ENCODE results near the gene MEPCE.
"Not testable (repeated sequence)": the region's sequence is repeated elsewhere in the genome, so short reads cannot be mapped to it uniquely, and the experiment has no call there.

The MEPCE gene

GRCh38 chr7:100434297-100435144 lies 4.9 kb downstream of the MEPCE start:
- DNase-seq (ENCODE audit: low spot score): no peak

GRCh38 chr7:100435401-100436304 lies 6.0 kb downstream of the MEPCE start:
- peak; percentile 37 for DNase-seq (ENCODE audit: low spot score)

DNA sequence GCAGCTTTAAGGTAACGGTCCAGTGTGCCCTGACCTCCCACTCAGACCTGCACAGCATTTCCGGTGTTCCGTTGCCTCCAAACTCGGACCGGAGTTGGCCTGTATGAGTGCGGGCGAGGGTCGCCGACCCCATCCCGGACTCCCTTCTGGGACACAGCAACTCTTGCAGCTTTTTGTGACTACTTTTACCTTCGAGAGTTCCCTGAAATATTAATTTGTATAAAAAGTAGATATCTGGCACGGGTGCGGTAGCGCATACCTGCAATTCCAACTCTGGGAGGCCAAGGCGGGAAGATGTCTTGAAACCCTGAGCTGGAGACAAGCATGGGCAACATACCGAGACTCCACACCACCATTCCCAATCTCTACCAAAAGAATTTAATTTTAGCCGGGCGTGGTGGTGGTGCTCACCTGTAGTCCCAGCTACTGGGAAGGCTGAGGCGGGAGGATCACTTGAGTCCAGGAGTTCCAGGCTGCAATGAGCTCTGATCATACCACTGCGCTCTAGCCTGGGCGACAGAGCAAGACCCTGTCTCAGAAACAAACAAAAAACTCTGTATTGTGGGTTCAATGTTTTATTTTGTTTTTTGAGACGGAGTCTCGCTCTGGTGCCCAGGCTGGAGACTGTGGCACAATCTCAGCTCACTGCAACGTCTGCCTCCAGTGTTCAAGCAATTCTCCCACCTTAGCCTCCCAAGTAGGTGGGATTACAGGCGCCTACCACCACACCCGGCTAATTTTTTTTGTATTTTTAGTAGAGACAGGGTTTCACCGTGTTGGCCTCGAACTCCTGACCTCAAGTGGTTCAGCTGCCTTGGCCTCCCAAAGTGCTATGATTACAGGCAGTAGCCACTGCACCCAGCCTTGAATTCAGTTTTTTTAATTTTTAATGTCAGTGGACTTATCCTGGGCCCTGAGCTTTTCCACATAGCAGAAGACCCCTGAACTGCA lies 7.8 kb downstream of the MEPCE start:
- DNase-seq (ENCODE audit: low spot score): no peak

DNA sequence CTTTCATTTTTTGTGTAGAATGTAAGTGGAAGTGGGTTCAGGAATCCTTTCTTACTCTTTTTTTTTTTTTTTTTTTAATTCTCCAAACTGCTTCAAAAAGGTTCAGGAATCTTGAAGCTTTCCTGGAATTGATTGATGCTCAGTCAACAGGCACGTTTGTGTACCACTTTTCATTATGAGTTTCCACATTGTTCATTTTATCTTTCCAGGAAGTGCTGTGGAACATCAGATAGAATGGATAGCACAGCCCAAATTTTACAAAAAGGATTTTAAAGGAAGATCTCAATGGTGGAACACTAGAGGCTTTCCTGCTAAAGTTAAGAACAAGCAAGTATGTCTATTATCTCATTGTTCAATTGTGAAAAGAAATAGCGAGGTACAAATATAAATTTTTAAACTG lies 8.5 kb downstream of the MEPCE start:
- no peak for DNase-seq (ENCODE audit: low spot score)

GRCh38 chr7:100438731-100439130 lies 9.1 kb downstream of the MEPCE start:
- DNase-seq (ENCODE audit: low spot score): not testable (repeated sequence)

DNA sequence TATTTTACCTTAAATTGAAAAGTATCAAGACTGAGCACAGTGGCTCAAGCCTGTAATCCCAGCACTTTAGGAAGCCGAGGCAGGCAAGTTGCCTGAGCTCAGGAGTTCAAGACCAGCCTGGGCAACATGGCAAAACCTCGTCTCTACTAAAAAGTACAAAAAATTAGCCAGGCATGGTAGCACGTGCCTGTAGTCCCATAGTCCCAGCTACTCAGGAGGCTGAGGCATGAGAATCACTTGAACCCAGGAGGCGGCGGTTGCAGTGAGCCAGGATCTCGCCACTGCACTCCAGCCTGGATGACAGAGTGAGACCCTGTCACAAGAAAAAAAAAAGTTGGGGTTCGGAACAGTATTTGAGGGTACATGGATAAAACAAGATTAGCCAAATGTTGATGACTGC lies 9.6 kb downstream of the MEPCE start:
- DNase-seq (ENCODE audit: low spot score): not testable (repeated sequence)

GRCh38 chr7:100441641-100442535 lies 12.3 kb downstream of the MEPCE start:
- no peak for DNase-seq (ENCODE audit: low spot score)

DNA sequence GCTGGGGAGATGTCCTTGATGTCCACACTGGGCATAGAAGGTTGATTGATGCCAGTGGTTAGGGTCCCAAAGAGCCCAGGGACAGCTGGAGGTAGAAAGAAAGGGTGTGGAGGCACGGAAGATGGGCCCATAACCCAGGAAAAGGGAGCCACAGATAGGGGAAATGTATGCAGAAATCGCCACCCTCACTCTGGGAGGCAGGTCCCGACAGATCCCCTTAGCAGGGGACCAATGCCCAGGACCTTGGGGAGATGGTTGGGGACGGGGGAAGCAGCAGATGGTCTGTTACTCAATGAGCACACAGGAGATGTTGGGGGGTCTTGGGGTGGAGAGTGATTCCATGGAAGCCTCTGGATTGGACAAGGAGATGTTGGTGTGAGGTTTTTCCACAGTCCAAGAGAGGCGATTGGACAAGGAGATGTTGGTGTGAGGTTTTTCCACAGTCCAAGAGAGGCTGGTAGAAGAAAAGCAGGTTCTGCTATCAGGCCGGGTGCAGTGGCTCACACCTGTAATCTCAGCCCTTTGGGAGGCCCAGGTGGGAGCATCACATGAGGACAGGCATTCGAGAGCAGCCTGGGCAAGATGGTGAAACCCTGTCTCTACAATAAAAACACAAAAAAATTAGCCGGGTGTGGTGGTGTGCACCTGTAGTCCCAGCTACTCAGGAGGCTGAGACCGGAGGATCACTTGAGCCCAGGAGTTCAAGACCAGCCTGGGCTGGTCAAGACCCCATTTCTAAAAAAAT lies 13.6 kb downstream of the MEPCE start:
- DNase-seq (ENCODE audit: low spot score): no peak

DNA sequence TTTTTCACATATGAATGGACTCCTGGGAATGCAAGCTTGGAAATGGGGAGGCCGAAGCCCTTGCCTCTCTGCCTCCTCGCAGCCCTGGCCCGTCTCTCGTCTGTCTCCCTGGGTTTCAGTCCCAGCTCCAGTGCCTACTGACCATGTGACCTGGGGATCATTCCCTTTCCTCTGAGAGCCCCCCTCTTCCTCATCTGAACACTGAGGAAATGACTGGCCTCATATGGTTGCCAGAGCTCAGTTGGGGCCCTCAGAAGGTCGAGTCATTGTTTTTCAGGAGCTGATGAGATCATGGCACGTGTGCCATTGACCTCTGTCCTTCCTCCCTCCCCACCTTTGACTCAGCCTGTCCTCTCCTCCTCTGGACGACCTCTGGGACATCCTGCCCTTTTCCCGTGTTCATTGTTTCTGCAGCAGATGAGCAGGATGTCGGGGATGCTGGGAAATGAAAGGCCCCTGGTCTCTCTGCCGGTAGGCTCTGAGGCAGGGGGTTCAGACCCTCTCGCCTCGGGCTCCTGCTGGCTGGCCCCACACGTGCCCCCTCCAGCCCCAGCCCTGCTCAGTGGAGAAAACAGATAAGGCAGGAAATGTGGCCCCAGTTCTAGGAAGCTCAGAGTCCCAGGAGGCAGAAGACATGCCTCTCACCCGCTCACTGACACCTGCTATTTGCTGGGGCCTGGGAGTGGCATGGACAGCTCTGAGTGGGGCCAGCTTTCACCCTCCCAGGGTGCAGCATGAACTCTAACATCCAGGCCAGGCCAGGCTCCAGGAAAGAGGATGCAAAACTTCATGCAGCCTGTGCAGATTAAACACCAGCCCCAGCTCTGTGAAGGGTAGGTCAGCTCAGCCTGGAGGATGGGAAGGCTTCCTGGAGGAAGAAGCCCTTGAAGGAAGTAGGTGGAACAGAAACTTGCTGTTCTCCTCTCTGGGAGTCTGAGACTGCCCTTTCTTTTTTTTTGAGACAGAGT lies 15.0 kb downstream of the MEPCE start:
- DNase-seq (ENCODE audit: low spot score): peak; percentile 25

DNA sequence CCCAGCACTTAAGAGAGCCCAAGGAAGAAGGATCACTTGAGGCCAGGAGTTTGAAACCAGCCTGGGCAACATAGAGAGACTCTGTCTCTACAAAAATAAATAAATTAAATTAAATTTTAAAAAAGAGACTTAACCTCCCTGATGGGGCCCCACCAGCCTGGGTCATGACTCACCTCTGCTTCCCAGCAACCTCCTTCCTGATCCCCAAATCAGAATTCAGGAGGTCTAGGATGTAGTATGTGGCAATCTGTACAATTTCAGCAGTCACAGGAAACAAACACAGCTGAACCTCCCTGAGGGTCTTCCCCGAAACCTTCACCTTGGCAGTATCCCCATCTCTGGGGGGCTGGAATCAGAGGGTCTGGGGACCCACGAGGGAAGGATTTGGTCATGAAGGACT lies 16.4 kb downstream of the MEPCE start:
- no peak for DNase-seq (ENCODE audit: low spot score)

GRCh38 chr7:100447363-100447762 lies 17.7 kb downstream of the MEPCE start:
- DNase-seq (ENCODE audit: low spot score): not testable (repeated sequence)

DNA sequence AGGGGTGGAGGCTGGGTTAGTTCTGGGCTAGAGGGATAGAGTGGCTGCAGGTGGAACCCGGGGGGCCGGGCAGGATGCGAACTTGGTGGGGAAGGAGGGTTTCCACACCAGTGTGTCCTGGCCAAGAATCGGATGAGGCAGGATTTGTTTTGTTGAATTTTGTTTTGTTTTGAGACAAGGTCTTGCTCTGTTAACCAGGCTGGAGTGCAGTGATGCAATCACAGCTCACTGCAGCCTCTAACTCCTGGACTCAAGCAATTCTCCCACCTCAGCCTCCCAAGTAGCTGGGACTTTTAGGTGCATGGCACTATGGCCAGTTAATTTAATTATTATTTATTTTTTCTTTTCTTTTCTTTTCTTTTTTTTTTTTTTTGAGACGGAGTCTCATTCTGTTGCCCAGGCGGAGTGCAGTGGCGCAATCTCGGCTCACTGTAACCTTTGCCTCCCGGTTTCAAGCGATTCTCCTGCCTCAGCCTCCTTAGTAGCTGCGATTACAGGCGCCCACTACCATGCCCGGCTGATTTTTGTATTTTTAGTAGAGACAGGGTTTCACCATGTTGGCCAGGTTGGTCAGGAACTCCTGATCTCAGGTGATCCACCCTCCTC lies 19.7 kb downstream of the MEPCE start:
- DNase-seq (ENCODE audit: low spot score): no peak

GRCh38 chr7:100452513-100452912 lies 22.9 kb downstream of the MEPCE start:
- DNase-seq (ENCODE audit: low spot score): no peak

DNA sequence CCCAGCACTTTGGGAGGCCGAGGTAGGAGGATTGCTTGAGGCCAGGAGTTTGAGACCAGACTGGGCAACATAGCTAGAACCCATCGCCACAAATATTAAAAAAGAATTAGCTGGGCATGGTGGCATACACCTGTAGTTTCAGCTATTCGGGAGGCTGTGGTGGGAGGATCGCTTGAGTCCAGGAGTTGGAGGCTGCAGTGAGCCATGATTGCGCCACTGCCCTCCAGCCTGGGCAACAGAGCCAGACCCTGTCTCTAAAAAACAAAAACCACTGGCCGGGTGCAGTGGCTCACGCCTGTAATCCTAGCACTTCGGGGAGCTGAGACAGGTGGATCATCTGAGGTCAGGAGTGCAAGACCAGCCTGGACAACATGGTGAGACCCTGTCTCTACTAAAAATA lies 24.2 kb downstream of the MEPCE start:
- DNase-seq (ENCODE audit: low spot score): not testable (repeated sequence)

GRCh38 chr7:100455206-100455605 lies 25.6 kb downstream of the MEPCE start:
- DNase-seq (ENCODE audit: low spot score): no peak

GRCh38 chr7:100456562-100456961 lies 26.9 kb downstream of the MEPCE start:
- DNase-seq (ENCODE audit: low spot score): no peak

GRCh38 chr7:100457033-100457432 lies 27.4 kb downstream of the MEPCE start:
- DNase-seq (ENCODE audit: low spot score): no peak

GRCh38 chr7:100464210-100464660 lies 34.6 kb downstream of the MEPCE start, which contains the start of gene SPACDR:
SPACDR (minus strand) TSS chr7:100464260; CDS start chr7:100464025, 235 bp downstream.
- no peak for DNase-seq (ENCODE audit: low spot score)
